ENCODE data around the gene PLIN3. TPM values are rescaled to one million over a fixed set of nuclear protein-coding genes. Genes with fewer than 3 reads are reported as not detected.
"Not testable (repeated sequence)": the region's sequence is repeated elsewhere in the genome, so short reads cannot be mapped to it uniquely, and the experiment has no call there.

PLIN3 gene
- polyA plus RNA-seq, 6 donors from 2014 or later = 35.0 to 57.6 (median 40.4) TPM

DNA sequence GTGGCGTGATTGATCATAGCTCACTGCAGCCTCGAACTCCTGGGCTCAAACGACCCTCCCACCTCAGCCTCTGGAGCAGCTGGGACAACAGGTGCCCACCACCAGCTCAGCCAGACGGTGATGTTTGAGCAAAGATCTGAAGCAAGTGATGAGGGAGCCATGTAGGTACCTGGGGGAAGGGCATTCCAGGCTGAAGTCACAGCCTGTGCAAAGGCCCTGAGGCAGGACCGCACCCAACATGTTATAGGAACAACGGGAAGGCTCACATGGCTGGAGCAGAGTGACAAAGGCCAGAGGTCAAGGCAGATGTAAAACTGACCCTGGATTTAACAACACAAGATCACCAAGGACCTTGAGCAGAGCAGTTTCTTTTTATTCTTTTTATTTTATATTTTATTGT lies 61.1 kb downstream of the PLIN3 start:
- Mint-ChIP-seq H3K27ac (peak overlapping the region in 1 of 6 donors; percentile 95), H3K4me1 (peaks cover 15 to 24% (median 18%) of the 10 kb centered on the region in 3 donors), H3K4me3 (peak overlapping the region in 1 of 8 donors; percentile 75), H3K9me3 (no peaks in the 10 kb centered on the region), H3K36me3 (no peaks in the 10 kb centered on the region), H3K27me3 (no peaks in the 10 kb centered on the region)
- ATAC-seq (ENCODE audit: low read depth in 2 of 2) (no peak), DNase-seq (no peak)

DNA sequence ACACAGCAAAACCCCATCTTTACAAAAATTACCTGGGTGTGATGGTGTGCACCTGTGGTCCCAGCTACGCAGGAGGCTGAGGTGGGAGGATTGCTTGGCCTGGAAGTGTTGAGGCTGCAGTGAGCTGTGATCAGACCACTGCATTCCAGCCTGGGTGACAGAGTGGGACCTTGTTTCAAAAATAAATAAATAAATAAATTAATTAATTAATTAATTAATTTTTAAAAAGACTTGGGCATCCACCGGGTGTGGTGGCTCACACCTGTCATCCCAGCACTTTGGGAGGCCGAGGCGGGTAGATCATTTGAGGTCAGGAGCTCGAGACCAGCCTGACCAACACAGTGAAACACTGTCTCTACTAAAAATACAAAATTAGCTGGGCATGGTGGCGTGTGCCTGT lies 62.3 kb downstream of the PLIN3 start:
- peaks cover 7 to 19% (median 11%) of the 10 kb centered on the region in 3 donors for H3K4me1 Mint-ChIP-seq
- not testable (repeated sequence) for DNase-seq; H3K27ac Mint-ChIP-seq; H3K9me3 Mint-ChIP-seq; H3K36me3 Mint-ChIP-seq; H3K4me3 Mint-ChIP-seq; H3K27me3 Mint-ChIP-seq; ATAC-seq (ENCODE audit: low read depth in 2 of 2)

DNA sequence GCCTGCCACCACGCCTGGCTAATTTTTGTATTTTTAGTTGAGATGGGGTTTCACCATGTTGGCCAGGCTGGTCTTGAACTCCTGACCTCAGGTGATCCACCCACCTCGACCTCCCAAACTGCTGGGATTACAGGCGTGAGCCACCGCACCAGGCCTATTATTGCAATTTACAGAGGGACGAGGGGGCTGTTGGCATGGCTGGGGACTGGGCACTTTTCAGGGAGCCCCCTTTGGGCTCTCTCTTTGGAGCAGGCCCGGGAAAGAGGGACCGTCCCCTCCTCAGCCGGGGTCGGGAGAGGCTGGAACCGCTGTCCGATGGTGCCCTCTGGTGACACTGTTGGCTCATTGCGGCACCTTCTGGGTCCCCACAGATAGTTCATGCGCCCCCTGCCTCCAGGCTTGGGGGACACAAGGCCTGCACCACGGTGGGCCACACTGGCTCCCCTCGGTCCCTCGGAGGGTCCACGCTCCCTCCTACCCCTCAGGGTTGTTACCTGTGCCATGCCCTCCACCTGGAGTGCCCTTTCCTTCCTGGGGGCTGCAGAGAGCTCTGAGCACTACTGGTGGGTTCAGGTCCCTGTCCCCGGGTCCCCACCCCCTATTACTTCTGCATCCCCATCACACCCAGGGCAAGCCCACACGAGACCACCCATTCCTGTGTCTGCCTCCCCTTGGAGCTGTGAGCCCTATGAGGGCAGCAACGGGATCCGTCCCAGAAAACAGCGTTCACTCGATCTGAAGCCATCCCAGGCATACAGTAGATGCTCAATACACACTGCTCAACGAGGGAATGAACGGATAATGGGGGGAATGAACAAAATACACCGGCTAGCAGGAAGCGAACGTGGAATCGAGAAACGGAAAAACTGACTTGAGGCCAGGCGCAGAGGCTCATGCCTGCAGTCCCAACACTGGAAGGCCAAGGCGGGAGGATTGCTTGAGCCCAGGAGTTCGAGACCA lies 63.5 kb downstream of the PLIN3 start:
- peak overlapping the region in 3 of 8 donors; percentile 16 to 35 (median 19) for H3K4me3 Mint-ChIP-seq
- DNase-seq = peak; percentile 67
- peak; percentile 90 to 91 for ATAC-seq (ENCODE audit: low read depth in 2 of 2)
- H3K4me1 Mint-ChIP-seq = peaks cover 0 to 15% (median 6%) of the 10 kb centered on the region in 3 donors
- H3K27me3 Mint-ChIP-seq = no peaks in the 10 kb centered on the region
- H3K36me3 Mint-ChIP-seq = no peaks in the 10 kb centered on the region
- H3K27ac Mint-ChIP-seq = no peak overlapping the region
- H3K9me3 Mint-ChIP-seq = no peaks in the 10 kb centered on the region

DNA sequence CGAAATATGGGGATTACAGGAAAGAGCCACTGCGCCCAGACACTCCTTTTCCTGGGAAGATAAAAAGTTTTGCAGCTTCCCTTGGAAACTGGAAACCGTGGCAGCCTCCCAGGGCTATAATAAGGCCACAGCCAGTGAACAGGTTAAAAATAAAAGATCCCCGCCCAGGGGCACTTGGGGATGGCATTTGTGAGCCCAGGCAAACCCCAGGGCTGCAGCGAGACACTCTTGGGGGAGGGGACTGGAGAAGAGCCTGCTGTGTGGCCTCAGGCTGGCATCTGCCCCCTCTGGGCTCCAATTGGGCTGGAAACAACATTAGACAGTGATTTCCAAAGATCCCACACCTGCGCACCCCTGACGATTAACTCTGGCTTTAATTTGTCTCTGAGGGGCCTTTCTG lies 64.8 kb downstream of the PLIN3 start:
- DNase-seq (no peak), ATAC-seq (ENCODE audit: low read depth in 2 of 2) (no peak)
- H3K4me3 Mint-ChIP-seq = no peak overlapping the region
- no peaks in the 10 kb centered on the region for H3K27me3 Mint-ChIP-seq
- H3K4me1 Mint-ChIP-seq = peaks cover 6 to 19% (median 6%) of the 10 kb centered on the region in 3 donors
- H3K36me3 Mint-ChIP-seq = no peaks in the 10 kb centered on the region
- no peak overlapping the region for H3K27ac Mint-ChIP-seq
- H3K9me3 Mint-ChIP-seq = no peaks in the 10 kb centered on the region

DNA sequence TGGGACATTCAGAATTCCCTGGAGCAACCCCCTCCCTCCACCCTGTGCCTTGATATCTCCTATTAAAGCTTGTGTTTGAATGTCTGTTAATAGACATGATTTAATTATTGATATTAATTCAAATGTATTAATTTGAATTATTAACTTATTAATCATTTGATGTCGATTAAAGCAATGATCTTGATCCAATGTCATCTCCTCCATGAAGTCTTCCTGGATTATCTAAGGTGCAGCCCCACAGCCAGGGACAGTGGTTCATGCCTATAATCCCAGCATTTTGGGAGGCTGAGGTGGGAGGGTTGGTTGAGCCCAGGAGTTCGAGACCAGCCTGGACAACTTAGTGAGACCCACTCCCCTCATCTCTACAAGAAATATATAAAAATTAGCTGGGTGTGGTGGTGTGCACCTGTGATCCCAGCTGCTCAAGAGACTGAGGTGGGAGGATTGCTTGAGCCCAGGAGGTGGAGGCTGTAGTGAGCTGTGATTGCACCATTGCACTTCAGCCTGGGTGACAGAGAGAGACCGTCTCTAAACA lies 66.3 kb downstream of the PLIN3 start:
- Mint-ChIP-seq H3K4me3 (no peak overlapping the region), H3K36me3 (peaks cover 0 to 6% of the 10 kb centered on the region in 2 donors), H3K4me1 (peaks cover 6 to 17% (median 14%) of the 10 kb centered on the region in 3 donors), H3K27me3 (no peaks in the 10 kb centered on the region), H3K27ac (no peak overlapping the region), H3K9me3 (no peaks in the 10 kb centered on the region)
- DNase-seq (no peak), ATAC-seq (ENCODE audit: low read depth in 2 of 2) (no peak)

DNA sequence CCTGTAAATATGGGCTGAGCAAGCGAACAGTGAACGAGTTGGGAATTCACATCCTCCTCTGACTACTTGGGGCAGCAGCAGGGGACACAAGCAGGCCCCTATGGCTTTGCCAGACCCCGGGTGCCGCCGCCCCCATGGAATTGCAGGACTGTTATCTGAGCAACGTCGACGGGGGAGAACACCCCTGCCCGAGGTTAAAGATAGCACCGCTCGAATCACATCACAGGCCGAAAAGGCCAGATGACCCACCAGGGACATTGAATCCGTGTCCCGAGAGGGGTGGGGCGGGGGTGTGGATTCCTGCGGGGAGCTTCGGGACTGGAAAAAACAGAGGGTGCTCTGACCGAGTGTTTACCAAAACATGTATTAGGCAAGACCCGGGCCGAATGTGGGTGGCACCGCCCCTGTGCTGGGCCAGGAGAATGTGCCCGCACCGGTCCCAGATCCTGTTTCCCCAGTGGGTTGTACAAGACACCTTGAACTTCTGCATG lies 66.8 kb downstream of the PLIN3 start:
- DNase-seq (no peak), ATAC-seq (ENCODE audit: low read depth in 2 of 2) (no peak)
- Mint-ChIP-seq H3K4me1 (peaks cover 6 to 22% (median 15%) of the 10 kb centered on the region in 3 donors), H3K9me3 (no peaks in the 10 kb centered on the region), H3K27me3 (no peaks in the 10 kb centered on the region), H3K27ac (no peak overlapping the region), H3K36me3 (peaks cover 0 to 6% of the 10 kb centered on the region in 2 donors), H3K4me3 (no peak overlapping the region)

DNA sequence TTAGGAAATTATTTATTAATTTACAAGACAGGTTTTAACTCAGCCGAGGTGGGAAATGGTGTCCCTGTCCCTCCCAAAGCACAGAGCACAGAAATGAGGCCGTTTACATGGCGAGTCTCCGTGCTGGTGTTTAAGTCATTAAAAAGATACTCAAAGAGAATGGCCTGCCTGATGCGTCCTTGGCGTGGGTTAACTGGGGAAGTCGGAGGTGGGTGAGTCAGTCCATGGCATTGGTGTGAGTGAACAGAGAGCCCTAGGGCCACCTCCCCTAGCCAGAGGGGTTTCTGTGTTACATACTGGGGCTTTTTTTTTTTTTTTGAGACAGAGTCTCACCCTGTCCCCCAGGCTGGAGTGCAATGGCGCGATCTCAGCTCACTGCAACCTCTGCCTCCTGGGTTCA lies 72.1 kb downstream of the PLIN3 start:
- Mint-ChIP-seq H3K4me3 (peak overlapping the region in 1 of 8 donors; percentile 81), H3K9me3 (no peaks in the 10 kb centered on the region), H3K4me1 (peaks cover 6 to 49% (median 40%) of the 10 kb centered on the region in 3 donors), H3K27ac (peak overlapping the region in 3 of 6 donors; percentile 39 to 88 (median 44)), H3K36me3 (peaks cover 0 to 6% of the 10 kb centered on the region in 2 donors), H3K27me3 (no peaks in the 10 kb centered on the region)
- DNase-seq (no peak), ATAC-seq (ENCODE audit: low read depth in 2 of 2) (no peak)

DNA sequence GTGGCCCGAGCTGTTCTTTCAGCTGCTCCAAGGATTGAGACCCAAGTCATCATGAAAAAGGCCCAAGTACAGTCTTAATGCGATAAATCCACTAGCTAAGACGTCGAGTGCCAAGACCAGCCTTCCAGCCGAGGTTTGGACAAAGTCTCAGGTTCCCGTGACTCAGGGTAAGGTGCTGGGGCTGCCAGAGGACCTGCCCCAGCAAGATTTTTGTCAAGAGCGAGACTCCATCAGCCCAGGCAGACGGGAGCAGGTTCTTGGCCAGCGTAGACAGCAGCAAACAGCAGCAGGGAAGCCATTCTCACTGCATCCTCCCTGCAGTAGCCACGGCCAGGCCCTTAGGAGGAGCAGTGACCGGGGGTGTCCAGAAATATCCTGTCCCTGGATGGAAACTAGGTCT lies 72.5 kb downstream of the PLIN3 start:
- no peaks in the 10 kb centered on the region for H3K27me3 Mint-ChIP-seq
- peak overlapping the region in 3 of 8 donors; percentile 62 to 81 (median 73) for H3K4me3 Mint-ChIP-seq
- peaks cover 6 to 49% (median 40%) of the 10 kb centered on the region in 3 donors for H3K4me1 Mint-ChIP-seq
- ATAC-seq (ENCODE audit: low read depth in 2 of 2) = no peak
- peak overlapping the region in 2 of 6 donors; percentile 39 to 67 for H3K27ac Mint-ChIP-seq
- H3K9me3 Mint-ChIP-seq = no peaks in the 10 kb centered on the region
- H3K36me3 Mint-ChIP-seq = peaks cover 0 to 6% of the 10 kb centered on the region in 2 donors
- DNase-seq = no peak

DNA sequence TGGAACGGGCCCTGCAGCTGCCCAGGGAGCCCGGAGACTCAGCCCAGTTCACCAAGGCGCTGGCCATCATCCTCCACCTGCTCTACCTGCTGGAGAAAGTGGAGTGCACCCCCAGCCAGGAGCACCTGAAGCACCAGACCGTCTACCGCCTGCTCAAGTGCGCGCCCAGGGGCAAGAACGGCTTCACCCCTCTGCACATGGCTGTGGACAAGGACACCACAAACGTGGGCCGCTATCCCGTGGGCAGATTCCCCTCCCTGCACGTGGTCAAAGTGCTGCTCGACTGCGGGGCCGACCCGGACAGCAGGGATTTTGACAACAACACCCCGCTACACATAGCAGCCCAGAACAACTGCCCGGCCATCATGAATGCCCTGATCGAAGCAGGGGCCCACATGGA lies 74.2 kb downstream of the PLIN3 start:
- not testable (repeated sequence) for DNase-seq; H3K27me3 Mint-ChIP-seq; H3K36me3 Mint-ChIP-seq; ATAC-seq (ENCODE audit: low read depth in 2 of 2); H3K9me3 Mint-ChIP-seq
- H3K4me3 Mint-ChIP-seq = peak overlapping the region; percentile 29 to 89 (median 82)
- H3K27ac Mint-ChIP-seq = peak overlapping the region in 3 of 6 donors; percentile 36 to 90 (median 86)
- peaks cover 6 to 44% (median 35%) of the 10 kb centered on the region in 3 donors for H3K4me1 Mint-ChIP-seq

DNA sequence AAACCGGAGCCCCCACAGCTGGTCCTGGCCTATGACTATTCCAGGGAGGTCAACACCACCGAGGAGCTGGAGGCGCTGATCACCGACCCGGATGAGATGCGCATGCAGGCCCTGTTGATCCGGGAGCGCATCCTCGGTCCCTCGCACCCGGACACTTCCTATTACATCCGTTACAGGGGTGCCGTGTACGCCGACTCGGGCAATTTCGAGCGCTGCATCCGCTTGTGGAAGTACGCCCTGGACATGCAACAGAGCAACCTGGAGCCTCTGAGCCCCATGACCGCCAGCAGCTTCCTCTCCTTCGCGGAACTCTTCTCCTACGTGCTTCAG lies 74.6 kb downstream of the PLIN3 start:
- not testable (repeated sequence) for DNase-seq; H3K36me3 Mint-ChIP-seq; H3K9me3 Mint-ChIP-seq; H3K27me3 Mint-ChIP-seq; ATAC-seq (ENCODE audit: low read depth in 2 of 2)
- Mint-ChIP-seq H3K27ac (peak overlapping the region in 4 of 6 donors; percentile 36 to 90 (median 69)), H3K4me1 (peaks cover 6 to 44% (median 35%) of the 10 kb centered on the region in 3 donors), H3K4me3 (peak overlapping the region; percentile 65 to 89 (median 82))

DNA sequence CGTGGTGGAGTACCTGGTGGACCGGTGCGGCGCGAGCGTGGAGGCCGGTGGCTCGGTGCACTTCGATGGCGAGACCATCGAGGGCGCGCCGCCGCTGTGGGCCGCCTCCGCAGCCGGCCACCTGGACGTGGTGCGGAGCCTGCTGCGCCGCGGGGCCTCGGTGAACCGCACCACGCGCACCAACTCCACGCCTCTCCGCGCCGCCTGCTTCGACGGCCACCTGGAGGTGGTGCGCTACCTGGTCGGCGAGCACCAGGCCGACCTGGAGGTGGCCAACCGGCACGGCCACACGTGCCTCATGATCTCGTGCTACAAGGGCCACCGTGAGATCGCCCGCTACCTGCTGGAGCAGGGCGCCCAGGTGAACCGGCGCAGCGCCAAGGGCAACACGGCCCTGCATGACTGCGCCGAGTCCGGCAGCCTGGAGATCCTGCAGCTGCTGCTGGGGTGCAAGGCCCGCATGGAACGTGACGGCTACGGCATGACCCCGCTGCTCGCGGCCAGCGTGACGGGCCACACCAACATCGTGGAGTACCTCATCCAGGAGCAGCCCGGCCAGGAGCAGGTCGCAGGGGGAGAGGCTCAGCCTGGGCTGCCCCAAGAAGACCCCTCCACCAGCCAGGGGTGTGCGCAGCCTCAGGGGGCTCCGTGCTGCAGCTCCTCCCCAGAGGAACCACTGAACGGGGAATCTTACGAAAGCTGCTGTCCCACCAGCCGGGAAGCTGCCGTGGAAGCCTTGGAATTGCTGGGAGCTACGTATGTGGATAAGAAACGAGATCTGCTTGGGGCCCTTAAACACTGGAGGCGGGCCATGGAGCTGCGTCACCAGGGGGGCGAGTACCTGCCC lies 75.2 kb downstream of the PLIN3 start:
- not testable (repeated sequence) for H3K9me3 Mint-ChIP-seq; H3K36me3 Mint-ChIP-seq; H3K27me3 Mint-ChIP-seq; ATAC-seq (ENCODE audit: low read depth in 2 of 2)
- peak; percentile 30 for DNase-seq
- H3K4me3 Mint-ChIP-seq = peak overlapping the region; percentile 65 to 93 (median 83)
- H3K27ac Mint-ChIP-seq = peak overlapping the region in 5 of 6 donors; percentile 36 to 94 (median 75)
- peaks cover 6 to 44% (median 35%) of the 10 kb centered on the region in 3 donors for H3K4me1 Mint-ChIP-seq

DNA sequence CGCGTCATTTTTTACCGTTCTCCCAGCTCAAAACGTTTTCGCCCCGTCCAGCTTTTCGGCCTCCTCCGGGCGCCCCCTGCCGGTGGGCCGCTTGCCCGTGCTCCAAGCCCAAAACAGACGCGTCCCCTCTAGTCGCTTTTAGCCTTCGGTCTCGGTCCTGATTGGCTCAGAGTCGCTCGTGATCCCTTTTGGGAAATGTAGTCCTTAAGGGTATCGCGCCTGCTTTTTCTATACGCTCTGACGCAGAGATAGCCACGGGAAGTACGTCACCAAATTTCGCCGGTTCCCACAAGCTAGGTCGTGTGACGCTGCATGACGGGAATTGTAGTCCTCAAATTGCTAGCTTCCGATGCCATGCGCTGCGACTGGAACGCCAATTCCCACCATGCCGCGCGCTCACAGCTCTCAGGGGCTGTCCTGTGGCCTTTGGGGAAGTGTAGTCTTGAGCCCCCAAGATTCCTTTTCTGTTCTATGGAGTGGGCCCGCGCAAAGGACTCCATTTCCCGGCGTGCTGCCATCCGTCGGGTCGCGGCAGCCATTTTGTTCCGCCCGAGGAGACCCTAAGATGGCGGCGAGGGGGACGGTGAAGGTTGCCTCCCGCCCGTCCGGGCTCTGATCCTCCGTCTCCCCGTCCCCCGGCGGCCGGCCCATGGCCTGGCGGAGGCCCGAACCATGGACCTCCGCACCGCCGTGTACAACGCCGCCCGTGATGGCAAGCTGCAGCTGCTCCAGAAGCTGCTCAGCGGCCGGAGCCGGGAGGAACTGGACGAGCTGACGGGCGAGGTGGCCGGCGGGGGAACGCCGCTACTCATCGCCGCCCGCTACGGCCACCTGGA lies 76.1 kb downstream of the PLIN3 start, which contains the start of gene FEM1A:
Gene FEM1A (plus strand): TSS at position 552 of the 836 bp plus-strand sequence. CDS start 121 bp downstream, at position 673.
- H3K9me3 Mint-ChIP-seq = no peaks in the 10 kb centered on the region
- H3K4me3 Mint-ChIP-seq = peak within 1 kb of the TSS; percentile 70 to 93 (median 88)
- peaks cover 0 to under 1% of the 10 kb centered on the region in 2 donors for H3K36me3 Mint-ChIP-seq
- ATAC-seq (ENCODE audit: low read depth in 2 of 2) (peak; percentile 86 to 88), DNase-seq (peak; percentile 99)
- peaks cover 0 to under 1% (median 0%) of the 10 kb centered on the region in 3 donors for H3K27me3 Mint-ChIP-seq
- peaks cover 4 to 39% (median 29%) of the 10 kb centered on the region in 3 donors for H3K4me1 Mint-ChIP-seq
- peak within 1 kb of the TSS; percentile 75 to 94 (median 88) for H3K27ac Mint-ChIP-seq

Data from naive B cell (primary cell).